ENCODE measurements around the gene TRABD2A.
A peak's percentile ranks its signal among the peaks of the same experiment; 100 is the strongest.

Gene TRABD2A

GRCh38 chr2:84815146-84815545, 65.7 kb downstream of the TRABD2A start:
- no peak overlapping the region for H3K27ac ChIP-seq
- no peak for DNase-seq (ENCODE audit: low spot score)
- no peak overlapping the region for H3K4me3 ChIP-seq
- no peak for TF ChIP-seq CTCF (IDR thresholded peaks at IDR 0.05)

DNA sequence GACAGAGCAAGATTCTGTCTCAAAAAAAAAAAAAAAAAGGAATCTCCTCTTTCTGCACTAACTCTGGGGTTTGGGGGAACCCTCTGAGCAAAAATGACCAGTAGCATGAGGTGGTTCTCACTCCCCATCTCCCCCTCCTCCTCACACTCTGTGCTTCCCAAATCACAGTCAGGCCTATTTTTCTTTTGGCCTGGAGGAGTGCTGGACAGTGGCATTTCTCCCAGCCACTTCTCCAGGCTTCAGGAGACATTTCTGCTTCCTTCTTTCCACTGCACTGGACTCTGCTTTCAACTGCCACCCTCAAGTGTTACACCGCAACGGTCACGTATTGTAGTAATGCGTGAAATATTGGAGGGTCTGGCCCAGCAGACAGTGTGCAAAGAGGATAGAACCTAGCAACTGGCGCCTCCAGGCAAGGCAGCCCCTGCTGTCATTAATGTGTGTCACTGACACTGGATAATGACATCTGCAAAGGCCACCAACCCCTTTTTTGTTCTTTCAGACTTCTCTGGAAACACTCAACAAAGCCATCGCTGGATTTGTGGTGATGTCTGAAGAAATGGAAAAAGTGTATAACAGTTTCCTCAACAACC, 68.9 kb downstream of the TRABD2A start:
- Histone ChIP-seq H3K4me3 (no peak overlapping the region), H3K27ac (no peak overlapping the region)
- TF ChIP-seq CTCF (IDR thresholded peaks at IDR 0.05), result no peak
- no peak for DNase-seq (ENCODE audit: low spot score)

GRCh38 chr2:84808279-84808678, 72.6 kb downstream of the TRABD2A start:
- DNase-seq (ENCODE audit: low spot score), result no peak
- Histone ChIP-seq H3K27ac (no peak overlapping the region), H3K4me3 (no peak overlapping the region)
- no peak for TF ChIP-seq CTCF (IDR thresholded peaks at IDR 0.05)

DNA sequence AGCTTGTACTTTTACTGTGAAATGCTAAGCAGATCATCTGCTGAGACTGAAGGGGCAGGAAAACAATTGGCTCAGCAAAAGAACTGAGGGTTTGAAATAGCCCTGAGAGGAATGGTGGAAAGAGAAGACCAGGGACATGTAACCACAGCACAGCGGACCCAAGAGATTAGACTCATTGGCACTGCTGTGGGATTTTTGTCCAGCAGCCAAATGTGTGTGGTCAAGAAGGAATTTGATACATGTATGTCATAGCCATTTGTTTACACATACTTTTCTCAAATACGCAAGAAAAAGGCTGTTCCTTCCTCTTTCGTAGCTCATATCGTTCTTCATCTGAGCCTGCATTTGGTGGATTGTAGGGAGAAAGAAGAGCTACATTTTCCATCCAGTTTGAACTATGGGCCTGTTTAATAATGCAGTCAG, 73.8 kb downstream of the TRABD2A start:
- Histone ChIP-seq H3K4me3 (peak overlapping the region; percentile 4), H3K27ac (peak overlapping the region in 1 of 2 donors; percentile 55)
- TF ChIP-seq CTCF (IDR thresholded peaks at IDR 0.05), result no peak
- DNase-seq (ENCODE audit: low spot score), result no peak

GRCh38 chr2:84805250-84805958, 75.5 kb downstream of the TRABD2A start:
- H3K27ac ChIP-seq, result no peak overlapping the region
- no peak for DNase-seq (ENCODE audit: low spot score)
- TF ChIP-seq CTCF (IDR thresholded peaks at IDR 0.05), result no peak
- H3K4me3 ChIP-seq, result no peak overlapping the region

GRCh38 chr2:84801811-84802210, 79.1 kb downstream of the TRABD2A start:
- no peak for DNase-seq (ENCODE audit: low spot score)
- no peak for TF ChIP-seq CTCF (IDR thresholded peaks at IDR 0.05)

More at GRCh38 chr2:84801811-84802210, 79.1 kb downstream of the TRABD2A start:
- H3K27ac ChIP-seq, result no peak overlapping the region
- no peak overlapping the region for H3K4me3 ChIP-seq
